ENCODE results near the gene MTURN.

GRCh38 chr7:30160329-30160728 lies 25.5 kb downstream of the MTURN start:
- no peak for TF ChIP-seq CTCF (IDR thresholded peaks at IDR 0.05; ENCODE audit: low read length)
- TF ChIP-seq EZH2 (optimal IDR thresholded peaks at IDR 0.05; ENCODE audit: low read depth, low read length): no peak

All from MM.1S (cell line).